Endothelial cell of umbilical vein (primary cell): ENCODE data around the gene MS4A7.

ENCODE experiments used
- CTCF ChIP-seq, 2 donors: IDR thresholded peaks; 1 replicate in 1 of 2; 2 replicates in 1 of 2; pipeline ENCODE4 v1.5.1; 2011; ENCODE audit warnings: low read length in 2 of 2, mild to moderate bottlenecking in 2 of 2, moderate library complexity in 2 of 2, control low read depth in 1 of 2, inconsistent platforms in 1 of 2, low read depth in 1 of 2; ENCODE audit not compliant: insufficient read depth in 1 of 2; ENCODE audit errors: extremely low read depth in 1 of 2
- EZH2 ChIP-seq: IDR thresholded peaks from 2 replicates; pipeline ENCODE4 v1.6.1; 2012; ENCODE audit warnings: borderline replicate concordance, low read depth, mild to moderate bottlenecking, moderate library complexity, low read length, inconsistent platforms; ENCODE audit not compliant: severe bottlenecking
- POLR2A ChIP-seq: IDR thresholded peaks from 2 replicates; pipeline ENCODE4 v1.6.1; 2012; ENCODE audit warnings: low read depth, mild to moderate bottlenecking, control low read depth, low read length
- POLR2AphosphoS5 ChIP-seq: IDR thresholded peaks from 2 replicates; pipeline ENCODE4 v1.6.1; 2012; ENCODE audit warnings: low read depth, mild to moderate bottlenecking, control low read depth, low read length, moderate library complexity; ENCODE audit not compliant: insufficient read depth

GRCh38 chr11:60428517-60428916 is 50.2 kb downstream of the MS4A7 start:
- TF ChIP-seq EZH2 (no peak), CTCF (IDR thresholded peaks at IDR 0.05; ENCODE audit: extremely low read depth in 1 of 2, insufficient read depth in 1 of 2, low read depth in 1 of 2, low read length in 2 of 2) (no peak), POLR2A (no peak), POLR2AphosphoS5 (no peak)
